Calu3 (cell line): ENCODE measurements around the gene CCT7. TPM values are rescaled to one million over a fixed set of nuclear protein-coding genes. Genes with fewer than 3 reads are reported as not detected.
A peak's percentile ranks its signal among the peaks of the same experiment; 100 is the strongest.

Source experiments
- BruUV-seq: library from RNA; stranded (reverse); fragments of 400-500 nt; replicated peaks from 2 replicates; lab custom pipeline; 2021; lab: Mats Ljungman, UMichigan
- CTCF ChIA-PET: fragments of 300-600 bp; sonication (Branson Sonifier 250); formaldehyde crosslinking; loops from one replicate; lab custom pipeline; 2022; ENCODE audit warnings: antibody characterized with exemption; lab: Charles Lee
- DNase-seq: peaks from one replicate; pipeline ENCODE4 v3.0.0; 2022
- H3K27ac Mint-ChIP-seq: one replicate; pipeline ENCODE4 v1.8.0; 2022; ENCODE audit warnings: mixed read lengths; ENCODE audit not compliant: unreplicated experiment
- H3K27me3 Mint-ChIP-seq: one replicate; pipeline ENCODE4 v1.8.0; 2022; ENCODE audit warnings: mixed read lengths; ENCODE audit not compliant: unreplicated experiment
- H3K36me3 Mint-ChIP-seq: one replicate; pipeline ENCODE4 v1.8.0; 2022; ENCODE audit warnings: mild to moderate bottlenecking, moderate library complexity, mixed read lengths; ENCODE audit not compliant: insufficient read depth, unreplicated experiment
- H3K4me1 Mint-ChIP-seq: one replicate; pipeline ENCODE4 v1.8.0; 2022; ENCODE audit warnings: mild to moderate bottlenecking, low read depth, mixed read lengths; ENCODE audit not compliant: unreplicated experiment
- H3K4me3 Mint-ChIP-seq: one replicate; pipeline ENCODE4 v1.8.0; 2022; ENCODE audit warnings: mild to moderate bottlenecking, low read depth, moderate library complexity, mixed read lengths; ENCODE audit not compliant: unreplicated experiment
- H3K9me3 Mint-ChIP-seq: one replicate; pipeline ENCODE4 v1.8.0; 2022; ENCODE audit warnings: low read depth, mixed read lengths; ENCODE audit not compliant: unreplicated experiment
- CTCF ChIP-seq: fragments of 200-600 bp; IDR thresholded peaks from one replicate; pipeline ENCODE4 v1.8.0; 2022; ENCODE audit warnings: antibody characterized with exemption; ENCODE audit not compliant: unreplicated experiment
- intact Hi-C: fragments of 100-400 bp; cut with micrococcal nuclease; formaldehyde crosslinking; loops from one replicate; pipeline ENCODE4 v1.10.0; 2022; ENCODE audit not compliant: unreplicated experiment
- total RNA-seq: library from RNA; stranded (reverse); gene quantifications from 2 replicates; pipeline ENCODE4 v1.2.3, GENCODE V29; 2022

CCT7 gene
- total RNA-seq, 1 experiment from 2014 or later, result 403 TPM

- H3K27me3 Mint-ChIP-seq, result no peaks in the 10 kb centered on the region
- no peak overlapping the region for H3K4me3 Mint-ChIP-seq
- TF ChIP-seq CTCF, result no peak
- H3K9me3 Mint-ChIP-seq, result no peaks in the 10 kb centered on the region
- no peak overlapping the region for H3K27ac Mint-ChIP-seq
- peaks cover 37% of the 10 kb centered on the region for H3K36me3 Mint-ChIP-seq
- peaks cover 22% of the 10 kb centered on the region for H3K4me1 Mint-ChIP-seq
- DNase-seq, result no peak
- no TSS peak for BruUV-seq
- CTCF ChIA-PET, result no interaction called here
- intact Hi-C loops, result no loop called here
Measured at GRCh38 chr2:73266061-73266901, 32.2 kb downstream of the CCT7 start.

GRCh38 chr2:73267008-73267407 is 32.9 kb downstream of the CCT7 start:
- Mint-ChIP-seq H3K4me3 (no peak overlapping the region), H3K27me3 (no peaks in the 10 kb centered on the region)
- CTCF ChIA-PET, result no interaction called here

GRCh38 chr2:73268366-73268829 is 34.3 kb downstream of the CCT7 start:
- H3K4me3 Mint-ChIP-seq, result peak overlapping the region; percentile 96
- peak overlapping the region; percentile 43 for H3K27ac Mint-ChIP-seq
- H3K27me3 Mint-ChIP-seq, result no peaks in the 10 kb centered on the region
- no peak for DNase-seq
- peaks cover 22% of the 10 kb centered on the region for H3K4me1 Mint-ChIP-seq
- CTCF ChIA-PET, result interaction anchor here (1.2 to 1.3 kb wide), 3 partner anchors 22 to 56 kb away, joined by 5 to 9 read pairs (median 6); partner anchors contain the start of genes CCT7 and PRADC1
- no peaks in the 10 kb centered on the region for H3K9me3 Mint-ChIP-seq
- BruUV-seq, result no TSS peak
- no peak for TF ChIP-seq CTCF
- H3K36me3 Mint-ChIP-seq, result peaks cover 31% of the 10 kb centered on the region
- intact Hi-C loops, result no loop called here

More at GRCh38 chr2:73267008-73267407, 32.9 kb downstream of the CCT7 start:
- Mint-ChIP-seq H3K36me3 (peaks cover 31% of the 10 kb centered on the region), H3K9me3 (no peaks in the 10 kb centered on the region), H3K4me1 (peaks cover 22% of the 10 kb centered on the region), H3K27ac (no peak overlapping the region)
- no TSS peak for BruUV-seq
- DNase-seq, result no peak
- no peak for TF ChIP-seq CTCF
- intact Hi-C loops, result no loop called here

GRCh38 chr2:73268830-73269685 is 35.0 kb downstream of the CCT7 start:
- intact Hi-C loops, result no loop called here
- Mint-ChIP-seq H3K4me1 (peaks cover 22% of the 10 kb centered on the region), H3K36me3 (peaks cover 31% of the 10 kb centered on the region), H3K4me3 (peak overlapping the region; percentile 96), H3K27ac (no peak overlapping the region), H3K27me3 (no peaks in the 10 kb centered on the region), H3K9me3 (no peaks in the 10 kb centered on the region)
- BruUV-seq, result no TSS peak
- CTCF ChIA-PET, result interaction anchor here (1.2 to 1.3 kb wide), 3 partner anchors 21 to 57 kb away, joined by 5 to 9 read pairs (median 6); partner anchors contain the start of genes CCT7 and PRADC1
- peak; percentile 81 for DNase-seq
- peak; percentile 28 for TF ChIP-seq CTCF
